SKM-1 (cell line): ENCODE results near the gene ZNF839.
A peak's percentile ranks its signal among the peaks of the same experiment; 100 is the strongest.

Source experiments
- DNase-seq: peaks from one replicate; lab custom pipeline; 2025; ENCODE audit not compliant: unreplicated experiment; lab: John Stamatoyannopoulos, UW

ZNF839 gene

DNA sequence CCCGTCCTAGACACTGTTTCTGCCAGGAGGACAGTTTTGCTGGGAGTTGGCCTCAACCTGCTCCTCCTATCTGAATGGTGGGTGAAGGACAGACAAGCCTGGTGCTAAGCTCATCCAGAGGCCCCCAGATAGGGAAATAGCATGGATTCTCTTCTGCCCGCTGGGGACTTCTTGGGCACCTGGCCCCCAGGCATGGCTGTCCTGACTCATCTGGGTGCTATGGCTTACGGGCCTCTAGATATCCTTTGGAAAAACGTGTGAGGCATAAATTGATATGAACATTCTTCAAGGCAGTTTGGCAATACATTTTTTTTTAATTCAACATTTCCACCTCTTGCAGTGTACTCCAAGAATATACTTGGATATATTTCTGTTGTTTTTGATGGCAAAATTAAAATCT lies 51.8 kb downstream of the ZNF839 start:
- no peak for DNase-seq

DNA sequence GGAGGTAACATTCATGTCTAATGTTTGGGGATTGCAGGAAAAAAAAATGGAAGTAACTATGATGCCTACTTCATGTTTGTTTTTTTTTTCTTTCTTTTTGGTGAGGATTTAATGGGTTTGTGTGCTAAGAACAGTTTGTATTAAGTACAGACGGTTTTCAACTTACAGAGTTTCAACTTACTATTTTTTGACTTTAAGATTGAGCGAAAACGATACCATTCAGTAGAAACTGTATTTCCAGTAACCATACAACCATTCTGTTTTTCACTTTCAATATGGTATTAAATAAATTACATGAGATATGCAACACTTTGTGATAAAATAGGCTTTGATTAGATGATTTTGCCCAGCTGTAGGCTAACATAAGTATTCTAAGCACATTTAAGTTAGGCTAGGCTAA lies 53.6 kb downstream of the ZNF839 start:
- no peak for DNase-seq

DNA sequence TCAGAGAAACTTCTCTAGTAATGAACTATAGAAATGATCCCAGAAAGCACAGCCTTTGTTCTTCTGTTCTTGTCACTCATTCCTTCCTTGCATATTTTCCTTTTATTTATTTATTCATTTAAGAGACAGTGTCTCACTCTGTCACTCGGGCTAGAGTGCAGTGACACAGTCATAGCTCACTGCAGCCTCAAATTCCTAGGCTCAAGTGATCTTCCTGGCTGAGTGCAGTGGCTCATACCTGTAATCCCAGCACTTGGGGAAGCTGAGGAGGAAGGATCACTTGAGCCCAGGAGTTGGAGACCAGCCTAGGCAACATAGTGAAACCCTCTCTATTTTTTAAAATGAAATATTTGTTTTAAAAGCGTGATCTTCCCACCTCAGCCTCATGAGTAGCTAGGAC lies 54.7 kb downstream of the ZNF839 start:
- no peak for DNase-seq

DNA sequence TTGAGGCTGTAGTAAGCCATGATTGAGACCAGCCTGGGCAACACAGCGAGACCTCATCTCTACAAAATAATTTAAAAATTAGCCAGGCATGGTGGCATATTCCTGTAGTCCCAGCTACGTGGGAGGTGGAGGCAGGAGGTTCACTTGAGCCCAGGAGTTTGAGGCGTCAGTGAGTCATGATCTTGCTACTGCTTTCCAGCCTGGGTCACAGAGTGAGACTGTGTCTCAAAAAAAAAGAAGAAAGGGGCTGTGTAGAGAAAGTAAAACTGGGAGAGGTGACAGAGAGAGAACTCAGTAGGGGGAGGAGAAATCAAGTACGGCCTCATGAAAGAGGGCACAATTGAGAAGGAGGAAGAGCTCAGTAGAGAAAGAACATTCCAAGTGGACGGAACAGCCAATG lies 55.6 kb downstream of the ZNF839 start:
- DNase-seq, result no peak

DNA sequence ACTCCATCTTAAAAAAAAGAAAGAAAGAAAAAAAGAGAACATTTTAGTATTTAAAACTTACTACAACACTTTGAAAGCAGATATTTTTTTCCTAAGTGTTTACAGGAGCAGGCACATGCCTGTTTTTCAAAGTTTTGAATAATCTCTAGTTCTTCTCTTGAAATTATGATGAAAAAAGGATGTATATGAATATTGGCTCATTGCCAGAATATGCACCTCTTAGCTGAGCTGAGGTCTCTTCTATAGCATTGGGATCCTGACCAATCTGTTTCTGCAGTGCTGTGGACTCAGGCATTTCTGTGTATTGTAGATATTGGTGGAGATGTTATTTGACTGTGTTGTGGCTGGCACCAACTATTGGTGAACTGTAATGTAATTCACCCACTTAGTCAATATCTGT lies 58.1 kb downstream of the ZNF839 start:
- DNase-seq, result no peak

- DNase-seq, result no peak
Observed at GRCh38 chr14:102378830-102379229, 59.3 kb downstream of the ZNF839 start.

DNA sequence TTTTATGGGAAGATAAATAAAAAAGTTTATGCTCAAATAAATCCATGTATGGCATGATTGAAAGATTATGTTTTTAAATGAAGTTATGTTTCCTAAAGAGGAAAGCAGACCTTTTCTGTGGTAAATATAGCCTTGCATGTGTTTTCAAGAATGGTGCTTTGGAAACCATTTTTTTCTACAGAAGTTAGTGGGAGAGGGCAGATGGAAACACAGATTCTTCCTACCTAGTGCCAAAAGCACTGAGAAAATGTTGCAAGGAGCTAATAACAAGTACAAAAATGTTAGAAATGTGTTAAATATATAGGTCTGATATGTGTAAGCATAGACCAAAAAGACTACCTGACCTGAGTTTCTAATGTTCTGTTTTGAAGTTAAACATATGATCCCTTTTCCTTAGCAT lies 67.5 kb downstream of the ZNF839 start:
- DNase-seq, result no peak

GRCh38 chr14:102389246-102389645 lies 69.7 kb downstream of the ZNF839 start:
- DNase-seq, result peak; percentile 60

DNA sequence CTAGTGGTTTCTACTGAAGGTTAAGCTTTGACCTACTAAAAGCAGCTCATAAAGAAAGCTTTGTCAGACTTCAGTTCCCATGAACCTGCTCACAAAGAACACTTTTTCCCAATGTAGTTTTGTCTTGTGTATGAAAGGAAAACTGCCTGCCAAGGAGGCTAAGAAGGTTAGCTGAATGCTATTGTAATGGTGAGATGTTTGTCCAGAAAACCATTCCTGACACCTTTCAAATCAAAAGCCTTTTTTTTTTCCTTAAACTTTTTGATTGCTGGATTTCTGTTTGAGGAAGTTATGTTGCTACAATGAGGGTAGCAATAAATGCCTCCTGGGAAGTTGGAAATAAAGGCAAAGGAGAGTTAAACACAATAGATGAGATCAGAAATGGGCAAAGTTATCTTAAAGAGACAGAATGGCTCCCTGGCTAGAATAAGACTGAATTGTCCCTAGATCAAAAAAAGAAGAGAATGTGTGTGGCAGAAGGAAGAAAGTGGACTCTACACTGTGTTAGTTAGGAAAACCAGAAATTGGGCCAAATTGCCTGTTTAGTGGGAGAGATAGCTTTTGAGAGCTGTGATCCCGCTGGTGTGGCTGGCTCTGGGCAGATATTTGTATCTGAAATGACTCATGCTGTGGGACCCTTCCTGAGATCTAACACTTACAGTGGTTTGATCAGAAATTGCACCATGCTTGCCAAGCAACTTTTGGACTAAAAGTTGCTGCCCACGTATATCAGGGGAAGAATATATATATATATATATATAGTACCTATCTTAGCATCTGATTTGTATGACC lies 70.7 kb downstream of the ZNF839 start:
- DNase-seq, result no peak
